ENCODE measurements around the gene COL8A2.

The COL8A2 gene

GRCh38 chr1:36076979-36077573 is 47.9 kb downstream of the COL8A2 start:
- Histone ChIP-seq H3K27me3 (ENCODE audit: insufficient read depth, low read length) (no peaks in the 10 kb centered on the region; the same call in 1 of the 2 replicates), H3K36me3 (ENCODE audit: insufficient read depth, low read length) (no peaks in the 10 kb centered on the region), H3K4me1 (ENCODE audit: insufficient read depth, low read length) (no peaks in the 10 kb centered on the region), H3K4me3 (ENCODE audit: low read length) (no peak overlapping the region), H3K9ac (ENCODE audit: low read depth, low read length) (no peak overlapping the region), H3K27ac (ENCODE audit: low read depth, low read length) (no peak overlapping the region), H3K9me3 (ENCODE audit: insufficient read depth, low read depth, low read length) (no peaks in the 10 kb centered on the region)
- 73% methylated on average over 4 of the region's 4 CpGs for WGBS

- H3K27ac ChIP-seq (ENCODE audit: low read depth, low read length): no peak overlapping the region
- H3K4me1 ChIP-seq (ENCODE audit: insufficient read depth, low read length): peaks cover 9% of the 10 kb centered on the region
- no peak overlapping the region for H3K9ac ChIP-seq (ENCODE audit: low read depth, low read length)
- H3K9me3 ChIP-seq (ENCODE audit: insufficient read depth, low read depth, low read length): no peaks in the 10 kb centered on the region
- 72% methylated on average over 2 of the region's 2 CpGs for WGBS
- H3K36me3 ChIP-seq (ENCODE audit: insufficient read depth, low read length): no peaks in the 10 kb centered on the region
- H3K27me3 ChIP-seq (ENCODE audit: insufficient read depth, low read length): no peaks in the 10 kb centered on the region
- no peak overlapping the region for H3K4me3 ChIP-seq (ENCODE audit: low read length)
These were observed 54.7 kb downstream of the COL8A2 start for GRCh38 chr1:36070349-36070748.

GRCh38 chr1:36068866-36069265 is 56.2 kb downstream of the COL8A2 start:
- Histone ChIP-seq H3K36me3 (ENCODE audit: insufficient read depth, low read length) (no peaks in the 10 kb centered on the region), H3K4me1 (ENCODE audit: insufficient read depth, low read length) (peaks cover 9% of the 10 kb centered on the region), H3K27ac (ENCODE audit: low read depth, low read length) (no peak overlapping the region), H3K9me3 (ENCODE audit: insufficient read depth, low read depth, low read length) (no peaks in the 10 kb centered on the region), H3K4me3 (ENCODE audit: low read length) (no peak overlapping the region), H3K27me3 (ENCODE audit: insufficient read depth, low read length) (no peaks in the 10 kb centered on the region), H3K9ac (ENCODE audit: low read depth, low read length) (no peak overlapping the region)
- WGBS: 74% methylated on average over 2 of the region's 2 CpGs

GRCh38 chr1:36067871-36068270 is 57.2 kb downstream of the COL8A2 start:
- Histone ChIP-seq H3K9ac (ENCODE audit: low read depth, low read length) (no peak overlapping the region), H3K36me3 (ENCODE audit: insufficient read depth, low read length) (no peaks in the 10 kb centered on the region), H3K9me3 (ENCODE audit: insufficient read depth, low read depth, low read length) (no peaks in the 10 kb centered on the region), H3K27me3 (ENCODE audit: insufficient read depth, low read length) (no peaks in the 10 kb centered on the region), H3K27ac (ENCODE audit: low read depth, low read length) (no peak overlapping the region), H3K4me1 (ENCODE audit: insufficient read depth, low read length) (peaks cover 9% of the 10 kb centered on the region), H3K4me3 (ENCODE audit: low read length) (no peak overlapping the region)

- Histone ChIP-seq H3K27ac (ENCODE audit: low read depth, low read length) (no peak overlapping the region), H3K36me3 (ENCODE audit: insufficient read depth, low read length) (no peaks in the 10 kb centered on the region), H3K9me3 (ENCODE audit: insufficient read depth, low read depth, low read length) (no peaks in the 10 kb centered on the region), H3K27me3 (ENCODE audit: insufficient read depth, low read length) (no peaks in the 10 kb centered on the region), H3K4me3 (ENCODE audit: low read length) (no peak overlapping the region), H3K4me1 (ENCODE audit: insufficient read depth, low read length) (no peaks in the 10 kb centered on the region), H3K9ac (ENCODE audit: low read depth, low read length) (no peak overlapping the region)
- WGBS: no CpG with 5 or more reads among the region's 1 CpG
These were observed 62.7 kb downstream of the COL8A2 start for GRCh38 chr1:36062315-36062714.

- Histone ChIP-seq H3K4me1 (ENCODE audit: insufficient read depth, low read length) (no peaks in the 10 kb centered on the region), H3K9ac (ENCODE audit: low read depth, low read length) (no peak overlapping the region), H3K27ac (ENCODE audit: low read depth, low read length) (no peak overlapping the region), H3K9me3 (ENCODE audit: insufficient read depth, low read depth, low read length) (no peaks in the 10 kb centered on the region), H3K36me3 (ENCODE audit: insufficient read depth, low read length) (peaks cover 16% of the 10 kb centered on the region), H3K4me3 (ENCODE audit: low read length) (no peak overlapping the region), H3K27me3 (ENCODE audit: insufficient read depth, low read length) (no peaks in the 10 kb centered on the region)
- 100% methylated on average over 5 of the region's 5 CpGs for WGBS
These were observed 69.3 kb downstream of the COL8A2 start for GRCh38 chr1:36055706-36056105.

GRCh38 chr1:36053978-36054377 is 71.0 kb downstream of the COL8A2 start:
- Histone ChIP-seq H3K9me3 (ENCODE audit: insufficient read depth, low read depth, low read length) (no peaks in the 10 kb centered on the region), H3K4me3 (ENCODE audit: low read length) (no peak overlapping the region), H3K36me3 (ENCODE audit: insufficient read depth, low read length) (peaks cover 16% of the 10 kb centered on the region), H3K4me1 (ENCODE audit: insufficient read depth, low read length) (no peaks in the 10 kb centered on the region), H3K9ac (ENCODE audit: low read depth, low read length) (no peak overlapping the region), H3K27me3 (ENCODE audit: insufficient read depth, low read length) (no peaks in the 10 kb centered on the region), H3K27ac (ENCODE audit: low read depth, low read length) (no peak overlapping the region)

- no peaks in the 10 kb centered on the region for H3K9me3 ChIP-seq (ENCODE audit: insufficient read depth, low read depth, low read length)
- H3K4me1 ChIP-seq (ENCODE audit: insufficient read depth, low read length): no peaks in the 10 kb centered on the region
- no peak overlapping the region for H3K4me3 ChIP-seq (ENCODE audit: low read length)
- H3K9ac ChIP-seq (ENCODE audit: low read depth, low read length): no peak overlapping the region
- peaks cover 22% of the 10 kb centered on the region for H3K36me3 ChIP-seq (ENCODE audit: insufficient read depth, low read length)
- no peaks in the 10 kb centered on the region for H3K27me3 ChIP-seq (ENCODE audit: insufficient read depth, low read length)
- H3K27ac ChIP-seq (ENCODE audit: low read depth, low read length): no peak overlapping the region
These were observed 73.2 kb downstream of the COL8A2 start for GRCh38 chr1:36051821-36052220.
